Measurements from ENCODE around the gene ADCY10. TPM values are rescaled to one million over a fixed set of nuclear protein-coding genes. Genes with fewer than 3 reads are reported as not detected.

Gene ADCY10
- total RNA-seq, 1 donor from 2014 or later = 0.09 TPM

DNA sequence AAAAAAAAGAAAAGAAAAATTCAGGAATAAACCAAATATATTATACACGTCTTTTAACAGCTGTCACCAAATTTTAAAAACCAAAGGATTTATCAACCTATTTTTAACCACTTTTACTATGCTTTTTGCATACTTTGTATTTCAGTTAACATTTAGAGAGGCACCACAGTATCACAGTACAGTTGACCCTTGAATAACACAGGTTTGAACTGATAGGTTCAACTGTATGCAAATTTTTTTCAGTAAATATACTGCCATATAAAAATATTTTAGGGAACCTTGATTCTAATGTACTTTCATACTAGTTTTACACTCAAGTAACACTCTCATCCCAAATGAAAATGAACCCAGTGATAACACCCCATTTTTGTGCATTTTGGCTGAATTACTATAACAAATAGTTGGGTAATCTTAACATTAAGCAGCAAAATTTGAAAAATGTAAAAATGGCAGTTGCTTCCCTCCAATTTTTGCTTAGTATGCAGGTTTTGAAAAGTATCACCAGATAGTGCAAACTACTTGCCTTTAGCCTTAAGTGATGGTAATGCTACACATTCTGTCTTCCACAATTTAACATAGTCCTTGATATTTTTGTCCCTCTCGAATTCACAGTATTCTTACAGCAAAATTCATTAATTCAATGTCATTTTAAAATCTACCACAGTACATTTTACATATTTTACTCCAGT is 10.8 kb upstream of the ADCY10 start:
- TF ChIP-seq, protein P1, sequence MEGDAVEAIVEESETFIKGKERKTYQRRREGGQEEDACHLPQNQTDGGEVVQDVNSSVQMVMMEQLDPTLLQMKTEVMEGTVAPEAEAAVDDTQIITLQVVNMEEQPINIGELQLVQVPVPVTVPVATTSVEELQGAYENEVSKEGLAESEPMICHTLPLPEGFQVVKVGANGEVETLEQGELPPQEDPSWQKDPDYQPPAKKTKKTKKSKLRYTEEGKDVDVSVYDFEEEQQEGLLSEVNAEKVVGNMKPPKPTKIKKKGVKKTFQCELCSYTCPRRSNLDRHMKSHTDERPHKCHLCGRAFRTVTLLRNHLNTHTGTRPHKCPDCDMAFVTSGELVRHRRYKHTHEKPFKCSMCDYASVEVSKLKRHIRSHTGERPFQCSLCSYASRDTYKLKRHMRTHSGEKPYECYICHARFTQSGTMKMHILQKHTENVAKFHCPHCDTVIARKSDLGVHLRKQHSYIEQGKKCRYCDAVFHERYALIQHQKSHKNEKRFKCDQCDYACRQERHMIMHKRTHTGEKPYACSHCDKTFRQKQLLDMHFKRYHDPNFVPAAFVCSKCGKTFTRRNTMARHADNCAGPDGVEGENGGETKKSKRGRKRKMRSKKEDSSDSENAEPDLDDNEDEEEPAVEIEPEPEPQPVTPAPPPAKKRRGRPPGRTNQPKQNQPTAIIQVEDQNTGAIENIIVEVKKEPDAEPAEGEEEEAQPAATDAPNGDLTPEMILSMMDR (IDR thresholded peaks at IDR 0.05) = no peak
- DNase-seq = no peak
- intact Hi-C loops (cut with DNase I) = no loop called here
- no peaks in the 10 kb centered on the region for H3K9me3 ChIP-seq
- no peaks in the 10 kb centered on the region for H3K27me3 ChIP-seq (ENCODE audit: low read depth)
- no peak overlapping the region for H3K27ac ChIP-seq
- H3K4me3 ChIP-seq = no peak overlapping the region
- no peaks in the 10 kb centered on the region for H3K4me1 ChIP-seq
- ATAC-seq = no peak
- peaks cover 5% of the 10 kb centered on the region for H3K36me3 ChIP-seq

DNA sequence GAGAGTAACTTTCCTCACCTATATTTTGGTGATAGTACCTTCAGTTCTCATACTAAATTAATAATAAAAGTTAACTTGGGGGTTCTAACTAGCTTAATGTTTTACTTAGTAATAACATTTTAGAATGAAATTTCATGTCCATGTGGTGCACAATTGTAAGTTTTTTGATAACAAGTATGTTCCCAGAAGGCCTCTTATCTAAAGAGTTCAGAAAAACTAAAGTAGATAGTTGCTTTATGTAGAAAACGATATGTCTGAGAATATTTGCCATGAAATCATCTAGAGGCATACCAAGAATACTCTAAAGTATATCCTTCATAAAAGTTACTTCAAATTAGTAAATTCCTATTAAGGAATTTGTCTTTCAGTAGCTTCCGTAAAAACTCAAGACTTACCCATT is 10.2 kb upstream of the ADCY10 start:
- ATAC-seq (no peak), DNase-seq (no peak)
- Histone ChIP-seq H3K27ac (no peak overlapping the region), H3K4me1 (no peaks in the 10 kb centered on the region), H3K27me3 (ENCODE audit: low read depth) (no peaks in the 10 kb centered on the region), H3K36me3 (peaks cover 5% of the 10 kb centered on the region), H3K4me3 (no peak overlapping the region), H3K9me3 (no peaks in the 10 kb centered on the region)
- TF ChIP-seq, protein P1 (IDR thresholded peaks at IDR 0.05) = no peak
- intact Hi-C loops (cut with DNase I) = no loop called here

DNA sequence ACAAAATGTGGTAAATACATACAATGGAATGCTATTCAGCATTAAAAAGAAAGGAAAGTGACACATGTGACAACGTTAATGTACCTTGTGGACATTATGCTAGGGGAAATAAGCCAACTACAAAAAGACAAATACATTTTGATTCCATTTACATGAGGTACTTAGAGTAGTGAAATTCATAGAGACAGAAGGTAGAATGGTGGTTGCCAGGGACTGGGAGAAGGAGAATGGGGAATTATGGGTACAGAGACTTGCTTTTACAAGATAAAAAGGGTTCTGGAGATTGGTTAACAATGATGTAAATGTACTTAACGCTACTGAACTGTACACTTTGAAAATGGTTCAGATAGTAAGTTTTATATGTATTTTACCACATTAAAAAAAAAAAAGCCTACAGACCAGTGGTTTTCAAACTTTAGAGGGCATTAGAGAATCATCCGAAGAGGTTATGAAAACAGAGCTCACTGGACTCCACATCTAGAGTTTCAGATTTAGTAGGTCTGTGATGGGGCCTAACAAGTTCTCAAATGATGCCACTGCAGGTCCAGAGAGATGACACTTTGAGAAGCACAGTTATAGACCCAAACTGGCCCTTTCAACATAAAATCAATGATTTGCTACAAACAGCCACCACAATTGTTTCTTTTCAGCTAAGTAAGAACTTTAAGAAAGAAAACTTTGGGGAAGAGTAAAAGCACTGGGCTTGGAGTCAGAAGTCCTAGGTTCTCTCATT is 9.6 kb upstream of the ADCY10 start:
- ATAC-seq (no peak), DNase-seq (no peak)
- intact Hi-C loops (cut with DNase I) = no loop called here
- Histone ChIP-seq H3K27me3 (ENCODE audit: low read depth) (no peaks in the 10 kb centered on the region), H3K27ac (no peak overlapping the region), H3K36me3 (peaks cover 5% of the 10 kb centered on the region), H3K4me1 (no peaks in the 10 kb centered on the region), H3K4me3 (no peak overlapping the region), H3K9me3 (no peaks in the 10 kb centered on the region)
- TF ChIP-seq, protein P1 (IDR thresholded peaks at IDR 0.05) = no peak

DNA sequence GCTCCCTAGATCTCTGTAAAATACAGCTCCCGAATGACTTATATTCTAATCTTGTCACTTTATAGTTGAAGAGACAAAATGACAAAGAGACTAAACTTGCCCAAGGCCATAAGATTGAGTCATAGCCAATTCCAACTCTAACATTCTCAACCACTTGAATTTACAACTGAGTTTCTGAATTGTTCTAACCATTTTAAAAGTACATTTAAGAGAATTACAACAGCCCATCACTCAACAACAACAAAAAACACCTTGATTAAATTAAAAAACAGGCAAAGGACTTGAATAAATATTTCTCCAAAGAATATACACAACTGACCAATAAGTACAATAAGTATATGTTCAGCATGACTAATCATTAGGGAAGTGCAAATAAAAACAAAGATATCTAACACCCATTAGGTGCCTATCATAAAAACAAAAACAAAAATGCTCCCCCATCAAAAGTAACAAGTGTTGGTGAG is 8.7 kb upstream of the ADCY10 start:
- DNase-seq (no peak), ATAC-seq (no peak)
- intact Hi-C loops (cut with DNase I) = no loop called here
- H3K4me3 ChIP-seq = no peak overlapping the region
- no peak overlapping the region for H3K27ac ChIP-seq
- H3K27me3 ChIP-seq (ENCODE audit: low read depth) = no peaks in the 10 kb centered on the region
- H3K9me3 ChIP-seq = no peaks in the 10 kb centered on the region
- no peaks in the 10 kb centered on the region for H3K4me1 ChIP-seq
- peaks cover 14% of the 10 kb centered on the region for H3K36me3 ChIP-seq
- TF ChIP-seq, protein P1 (IDR thresholded peaks at IDR 0.05) = no peak

DNA sequence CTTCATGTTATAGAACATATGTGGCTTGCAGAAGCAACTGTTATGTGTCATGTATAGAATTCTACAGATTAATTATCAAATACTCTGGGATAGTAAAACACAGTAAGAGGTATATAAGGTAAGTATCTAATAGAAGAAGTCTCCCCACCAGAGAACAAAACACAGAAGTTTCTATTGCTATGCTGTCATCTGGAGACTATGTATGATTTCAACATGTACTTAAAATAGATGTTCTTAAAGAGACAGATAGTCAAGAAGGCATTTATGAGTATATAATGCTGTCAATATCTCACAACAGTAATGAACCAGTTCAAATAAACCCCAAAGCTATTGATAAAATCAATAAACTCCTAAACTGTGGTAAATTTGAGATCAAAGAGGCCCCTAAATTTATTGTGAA is 8.1 kb upstream of the ADCY10 start:
- TF ChIP-seq, protein P1 (IDR thresholded peaks at IDR 0.05) = no peak
- ATAC-seq = no peak
- H3K27ac ChIP-seq = no peak overlapping the region

More for the DNA sequence above, 8.1 kb upstream of the ADCY10 start:
- no peaks in the 10 kb centered on the region for H3K9me3 ChIP-seq
- H3K4me1 ChIP-seq = no peaks in the 10 kb centered on the region
- H3K27me3 ChIP-seq (ENCODE audit: low read depth) = no peaks in the 10 kb centered on the region
- H3K36me3 ChIP-seq = peaks cover 20% of the 10 kb centered on the region
- intact Hi-C loops (cut with DNase I) = no loop called here
- no peak overlapping the region for H3K4me3 ChIP-seq
- DNase-seq = no peak
